HG02970 (cell line): ENCODE data around the gene RIPOR2.

Experiments
- ATAC-seq: cut with Tn5 transposase; IDR thresholded peaks from one replicate; pipeline ENCODE4 v1.9.1; 2021; ENCODE audit warnings: mild to moderate bottlenecking, moderate library complexity, moderate number of reproducible peaks; ENCODE audit not compliant: unreplicated experiment, low FRiP score

The RIPOR2 gene

DNA sequence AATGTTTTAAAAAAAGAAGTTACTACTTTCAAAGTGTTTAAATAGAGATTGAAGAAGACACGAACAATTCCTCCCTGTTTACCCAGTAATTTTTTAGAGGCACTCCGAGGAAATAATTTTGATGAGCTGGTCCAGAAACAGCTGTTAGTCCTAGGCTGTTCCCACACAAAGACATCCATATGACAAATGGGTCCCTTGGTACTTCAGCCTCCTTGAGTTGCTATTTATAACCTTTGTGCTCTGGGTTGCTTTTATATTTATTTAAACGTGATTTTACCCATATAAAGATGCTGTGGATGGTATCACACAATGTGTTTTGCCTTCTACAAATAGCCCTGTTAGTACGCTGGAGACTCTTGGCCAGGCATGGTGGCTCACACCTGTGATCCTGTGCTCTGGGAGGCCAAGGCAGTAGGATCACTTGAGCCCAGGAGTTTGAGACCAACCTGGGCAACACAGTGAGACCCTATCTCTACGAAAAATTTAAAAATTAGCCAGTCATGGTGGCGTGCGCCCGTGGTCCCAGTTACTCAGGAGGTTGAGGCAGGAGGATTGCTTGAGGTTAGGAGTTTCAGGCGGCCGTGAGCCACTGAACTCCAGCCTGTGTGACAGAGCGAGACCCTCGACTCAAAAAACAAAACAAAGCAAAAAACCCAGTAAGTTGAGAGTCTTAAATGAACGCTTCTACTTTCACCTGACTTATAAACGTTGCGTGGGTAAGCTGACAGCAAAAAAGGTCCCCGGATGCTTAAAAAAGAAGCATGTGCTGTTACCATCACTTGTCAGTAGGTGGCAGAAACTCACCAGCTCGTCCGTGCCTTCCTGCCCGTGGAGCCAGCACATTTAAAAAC lies 80.1 kb downstream of the RIPOR2 start:
- ATAC-seq = no peak

GRCh38 chr6:24854077-24854666 lies 81.6 kb downstream of the RIPOR2 start:
- ATAC-seq = no peak

- ATAC-seq = no peak
These were observed 84.7 kb downstream of the RIPOR2 start for GRCh38 chr6:24851086-24851485.

- no peak for ATAC-seq
These were observed 86.0 kb downstream of the RIPOR2 start for GRCh38 chr6:24849713-24850112.

DNA sequence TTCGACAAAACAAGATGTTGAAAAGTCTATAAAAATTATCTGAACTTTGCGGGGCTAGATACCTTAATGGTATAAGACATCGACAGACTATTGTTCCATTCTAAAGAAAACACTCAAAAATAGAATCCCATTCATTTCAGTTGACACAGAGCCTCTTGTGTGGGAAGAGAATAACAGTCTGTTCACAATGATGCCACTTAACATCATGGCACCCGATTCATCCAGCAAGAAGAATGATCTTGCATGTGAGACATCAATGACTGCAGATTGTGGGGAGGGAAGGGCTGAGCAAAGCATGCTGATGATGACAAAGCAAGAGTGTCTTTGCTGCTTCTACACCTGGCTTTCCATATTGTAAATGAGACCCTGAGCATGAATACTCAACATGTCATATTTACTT lies 87.3 kb downstream of the RIPOR2 start:
- ATAC-seq = no peak

- no peak for ATAC-seq
These were observed 88.4 kb downstream of the RIPOR2 start for GRCh38 chr6:24847402-24847801.

GRCh38 chr6:24845578-24845977 lies 90.2 kb downstream of the RIPOR2 start:
- no peak for ATAC-seq

DNA sequence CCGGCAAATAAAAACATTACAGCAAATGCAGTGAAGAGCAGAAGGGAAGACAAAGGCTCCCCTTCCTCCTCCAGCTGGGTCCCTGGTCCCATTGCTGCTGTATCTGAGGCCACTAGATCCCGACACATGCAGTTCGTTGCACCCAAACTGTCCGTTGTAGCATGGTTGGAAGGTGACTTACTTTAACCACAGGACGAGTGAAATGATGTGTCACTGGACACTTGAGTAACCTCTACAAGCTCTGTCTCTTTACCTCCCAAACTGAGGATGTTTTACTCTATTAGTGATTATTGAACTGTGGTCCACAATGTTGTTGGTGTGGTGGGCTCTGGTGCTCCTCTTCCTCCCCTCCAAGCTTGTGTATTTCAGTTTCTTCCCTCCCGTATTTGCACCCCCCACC lies 90.9 kb downstream of the RIPOR2 start:
- no peak for ATAC-seq

DNA sequence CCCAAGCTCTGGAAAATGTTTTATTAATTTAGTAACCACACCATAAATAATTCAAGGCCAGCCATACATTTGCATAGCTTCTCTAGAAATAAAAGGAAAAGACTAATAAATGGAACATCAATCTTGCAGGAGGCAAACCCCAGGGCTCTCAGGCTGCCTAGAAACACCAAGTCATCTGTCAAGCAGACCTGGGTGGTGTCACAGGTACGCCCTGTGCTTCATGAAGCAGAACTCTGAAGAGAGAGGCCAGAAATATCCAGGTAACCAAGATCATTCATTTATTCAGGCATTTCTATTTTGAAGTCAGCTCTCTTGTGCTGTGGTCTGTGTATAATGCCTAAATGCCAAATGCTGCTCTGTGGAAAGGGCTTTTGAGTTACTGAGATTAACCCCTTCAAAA lies 91.7 kb downstream of the RIPOR2 start:
- ATAC-seq = no peak

DNA sequence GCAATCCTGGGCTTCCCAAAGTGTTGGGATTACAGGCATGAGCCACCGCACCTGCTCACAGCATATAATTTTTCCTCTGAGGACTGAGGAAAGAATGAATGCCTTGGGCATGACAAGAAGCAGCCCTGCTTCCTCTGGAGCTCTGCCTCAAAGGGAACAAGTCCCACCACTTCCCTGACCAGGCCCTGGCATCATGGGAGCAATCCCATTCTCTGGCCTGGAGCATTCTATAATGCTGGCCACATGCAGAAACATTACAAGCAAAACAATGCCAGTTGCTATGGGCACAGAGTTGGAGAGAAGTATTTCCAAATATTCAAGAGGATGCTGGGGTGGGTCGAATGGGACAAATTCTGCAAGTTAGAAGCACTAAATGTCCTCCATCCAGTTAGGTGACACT lies 95.6 kb downstream of the RIPOR2 start:
- ATAC-seq = no peak

DNA sequence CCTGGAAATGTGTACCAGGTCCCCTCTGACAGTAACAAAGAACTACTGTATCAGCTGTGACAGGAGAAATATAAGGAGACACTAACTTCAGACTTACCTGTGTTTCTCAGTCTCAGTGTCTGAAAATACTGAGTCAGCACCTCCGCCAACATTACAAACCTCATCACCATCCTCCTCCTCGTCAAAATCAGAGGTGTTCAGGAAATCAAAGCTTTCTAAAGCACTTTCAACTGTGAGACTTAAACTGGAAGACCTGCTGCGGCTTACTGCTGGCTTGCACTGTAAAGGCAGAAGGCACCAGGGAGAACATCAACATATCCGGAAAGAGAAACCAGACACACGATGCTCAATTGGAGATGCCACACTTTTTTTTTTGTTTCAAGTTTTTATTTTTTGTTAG lies 96.8 kb downstream of the RIPOR2 start:
- ATAC-seq = no peak

GRCh38 chr6:24838081-24838480 lies 97.7 kb downstream of the RIPOR2 start:
- ATAC-seq = no peak

GRCh38 chr6:24836109-24836508 lies 99.7 kb downstream of the RIPOR2 start:
- ATAC-seq = no peak

DNA sequence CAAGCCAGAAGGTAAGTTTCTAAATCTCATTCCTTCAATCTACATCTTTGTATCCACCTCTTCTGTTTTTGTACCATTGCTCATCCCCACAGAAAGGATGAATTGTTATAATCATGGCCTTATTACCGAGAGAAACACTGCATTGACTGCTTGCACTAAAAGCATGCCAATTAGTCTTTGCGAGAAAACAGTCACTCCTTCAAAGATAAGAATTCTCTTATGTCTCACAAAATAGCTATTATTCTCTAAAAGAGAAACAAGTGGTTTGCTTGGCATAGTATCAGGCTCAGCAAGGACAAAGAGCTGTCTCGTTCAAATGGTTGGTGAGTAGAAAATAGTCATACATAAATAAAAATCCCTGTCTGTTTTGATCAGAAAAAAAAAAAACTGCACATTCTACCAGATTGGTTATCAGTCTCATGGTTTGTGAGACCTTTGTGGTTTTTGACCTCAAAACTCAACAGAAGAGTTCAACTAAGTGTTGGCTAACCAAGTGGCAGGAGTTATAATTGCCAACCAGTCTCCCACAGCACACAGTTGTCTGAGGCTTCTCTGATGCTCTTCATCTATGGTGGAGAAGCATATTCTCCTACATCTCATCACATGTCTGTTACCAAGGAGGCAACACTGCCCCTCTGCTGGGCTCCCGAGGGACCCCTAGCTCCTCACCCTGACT lies 101.9 kb downstream of the RIPOR2 start:
- ATAC-seq = no peak

- no peak for ATAC-seq
These were observed 103.0 kb downstream of the RIPOR2 start for GRCh38 chr6:24832794-24833193.

- ATAC-seq = no peak
These were observed 103.7 kb downstream of the RIPOR2 start for GRCh38 chr6:24831771-24832716.

- no peak for ATAC-seq
These were observed 106.1 kb downstream of the RIPOR2 start for GRCh38 chr6:24829657-24830056.

DNA sequence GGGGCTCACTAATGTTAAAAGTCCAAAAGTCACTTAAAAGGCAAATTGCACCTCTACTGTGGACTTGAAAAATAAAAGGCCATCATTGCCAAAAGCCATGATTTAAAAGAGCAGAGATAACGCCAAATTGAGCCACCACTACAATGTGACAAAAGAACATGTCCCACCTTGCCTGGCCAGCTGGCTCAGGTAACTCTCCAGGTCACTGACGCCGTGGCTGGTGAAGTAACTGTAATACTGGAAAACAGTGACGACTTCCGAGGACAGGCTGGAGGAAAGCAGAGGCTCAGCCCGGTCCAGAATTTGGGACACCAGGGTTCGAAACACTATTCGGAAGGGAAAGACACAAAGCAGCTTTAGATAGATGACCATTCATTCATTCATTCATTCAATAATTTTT lies 107.8 kb downstream of the RIPOR2 start:
- no peak for ATAC-seq

- no peak for ATAC-seq
These were observed 108.6 kb downstream of the RIPOR2 start for GRCh38 chr6:24827162-24827561.

DNA sequence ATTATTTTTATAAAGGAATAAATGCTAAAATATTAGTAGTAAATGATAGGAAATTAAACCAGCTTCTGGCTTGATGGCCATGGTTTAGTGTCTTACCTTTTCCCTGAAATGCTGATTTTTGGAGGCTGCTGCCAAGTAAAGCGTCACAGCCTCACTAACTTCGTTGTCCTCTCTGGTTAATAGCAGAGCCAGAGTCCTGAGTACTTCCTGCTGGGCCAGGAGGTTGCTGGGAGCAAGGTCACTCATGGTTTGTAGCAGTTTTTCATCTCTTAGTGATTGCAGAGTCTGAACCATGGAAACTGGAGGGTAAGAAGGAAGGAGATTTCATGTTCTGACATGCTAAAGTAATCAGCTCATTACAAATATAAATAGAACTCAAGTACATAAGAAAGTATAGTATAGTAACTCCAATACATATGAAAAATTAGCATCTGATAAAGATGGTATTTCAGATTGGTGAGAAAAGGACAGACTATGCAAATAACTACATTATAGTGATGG lies 110.6 kb downstream of the RIPOR2 start:
- no peak for ATAC-seq
